ENCODE results near the gene PABPN1L. TPM values are rescaled to one million over a fixed set of nuclear protein-coding genes. Genes with fewer than 3 reads are reported as not detected.

Gene PABPN1L
- total and polyA plus RNA-seq, 2 of the 4 experiments (the other 2 are of a cell fraction), result not detected

DNA sequence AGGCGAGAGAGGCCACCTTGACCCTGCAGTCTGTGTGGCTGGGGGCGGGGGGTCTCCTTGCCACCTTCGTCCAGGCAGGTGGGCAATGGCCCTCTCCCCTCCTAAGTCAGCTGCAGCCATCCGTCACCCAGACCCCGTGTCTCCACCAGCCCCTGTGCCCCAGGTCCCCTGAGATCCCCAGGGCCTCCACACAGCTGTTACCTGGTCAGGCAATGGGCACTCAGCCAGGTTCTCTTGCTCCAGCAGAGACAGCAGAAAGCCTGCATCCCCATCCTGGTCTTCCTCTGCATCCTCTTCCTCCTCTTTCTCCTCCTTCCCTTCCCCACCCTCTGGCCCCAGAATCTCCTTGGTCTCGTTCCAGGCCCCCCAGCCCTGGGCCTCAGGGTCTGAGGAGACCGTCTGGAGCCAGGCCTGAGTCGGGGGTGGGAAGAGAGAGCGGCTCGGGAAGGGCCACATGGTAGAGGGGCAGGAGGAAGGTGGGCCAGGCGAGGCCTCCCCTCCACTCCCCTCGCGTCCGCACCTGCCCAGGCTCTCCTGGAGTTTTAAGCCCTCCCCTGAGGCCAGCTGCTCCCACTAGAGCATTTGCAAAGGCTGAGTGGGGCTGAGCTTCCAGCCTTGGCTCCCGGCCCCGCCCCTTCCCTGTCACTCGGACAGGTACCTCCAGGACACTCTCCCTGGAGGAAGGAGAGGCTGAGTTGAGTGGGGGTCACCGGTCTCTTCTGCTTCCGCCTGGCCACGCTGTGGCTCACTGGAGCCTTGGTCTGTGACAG lies at the start of gene PABPN1L (continued):
- TF ChIP-seq BHLHE40 (IDR thresholded peaks at IDR 0.05; ENCODE audit: low read depth, low read length) (no peak), MAFK (IDR thresholded peaks at IDR 0.05; ENCODE audit: low read depth, low read length) (no peak)

DNA sequence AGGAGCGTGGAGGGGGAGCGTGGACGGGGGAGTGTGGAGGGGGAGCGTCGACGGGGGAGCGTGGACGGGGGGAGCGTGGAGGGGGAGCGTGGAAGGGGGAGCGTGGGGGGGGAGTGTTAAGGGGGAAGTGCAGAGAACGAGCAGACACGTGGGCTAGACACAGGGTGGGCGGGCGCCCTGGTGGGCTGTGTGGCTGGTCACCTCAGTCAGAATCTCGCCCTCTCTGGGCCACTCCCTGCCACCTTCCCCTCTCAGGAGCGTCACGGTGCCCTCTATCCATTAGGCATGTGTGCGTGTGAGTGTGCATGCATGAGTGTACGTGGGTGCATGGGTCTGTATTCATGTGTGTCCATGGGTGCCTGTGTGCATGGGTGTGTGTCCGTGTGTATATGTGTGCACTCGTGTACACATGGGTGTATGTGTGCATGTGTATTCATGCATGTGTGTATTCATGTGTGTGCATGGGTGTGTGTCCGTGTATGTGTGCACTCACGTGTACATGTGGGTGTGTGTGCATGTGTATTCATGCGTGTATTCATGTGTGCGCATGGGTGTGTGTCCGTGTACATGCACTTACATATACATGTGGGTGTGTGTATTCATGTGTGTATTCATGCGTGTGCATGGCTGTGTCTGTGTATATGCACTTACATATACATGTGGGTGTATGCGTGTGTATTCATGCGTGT lies 49.3 kb upstream of the PABPN1L start:
- TF ChIP-seq RFX5 (IDR thresholded peaks at IDR 0.05; ENCODE audit: low read depth, low read length) (no peak), BHLHE40 (IDR thresholded peaks at IDR 0.05; ENCODE audit: low read depth, low read length) (no peak), RCOR1 (IDR thresholded peaks at IDR 0.05; ENCODE audit: insufficient replicate concordance, low read length) (no peak), RAD21 (IDR thresholded peaks at IDR 0.05; ENCODE audit: low read length) (no peak), NFE2L2 (IDR thresholded peaks at IDR 0.05; ENCODE audit: low read depth, low read length) (no peak), CHD1 (IDR thresholded peaks at IDR 0.05; ENCODE audit: low read depth, low read length) (no peak), MAZ (IDR thresholded peaks at IDR 0.05; ENCODE audit: borderline replicate concordance, low read depth, low read length) (no peak), MXI1 (IDR thresholded peaks at IDR 0.05; ENCODE audit: borderline replicate concordance, low read depth, low read length) (no peak), CEBPB (IDR thresholded peaks at IDR 0.05; ENCODE audit: low read depth, low read length) (no peak)
- TF ChIP-seq, protein P1, sequence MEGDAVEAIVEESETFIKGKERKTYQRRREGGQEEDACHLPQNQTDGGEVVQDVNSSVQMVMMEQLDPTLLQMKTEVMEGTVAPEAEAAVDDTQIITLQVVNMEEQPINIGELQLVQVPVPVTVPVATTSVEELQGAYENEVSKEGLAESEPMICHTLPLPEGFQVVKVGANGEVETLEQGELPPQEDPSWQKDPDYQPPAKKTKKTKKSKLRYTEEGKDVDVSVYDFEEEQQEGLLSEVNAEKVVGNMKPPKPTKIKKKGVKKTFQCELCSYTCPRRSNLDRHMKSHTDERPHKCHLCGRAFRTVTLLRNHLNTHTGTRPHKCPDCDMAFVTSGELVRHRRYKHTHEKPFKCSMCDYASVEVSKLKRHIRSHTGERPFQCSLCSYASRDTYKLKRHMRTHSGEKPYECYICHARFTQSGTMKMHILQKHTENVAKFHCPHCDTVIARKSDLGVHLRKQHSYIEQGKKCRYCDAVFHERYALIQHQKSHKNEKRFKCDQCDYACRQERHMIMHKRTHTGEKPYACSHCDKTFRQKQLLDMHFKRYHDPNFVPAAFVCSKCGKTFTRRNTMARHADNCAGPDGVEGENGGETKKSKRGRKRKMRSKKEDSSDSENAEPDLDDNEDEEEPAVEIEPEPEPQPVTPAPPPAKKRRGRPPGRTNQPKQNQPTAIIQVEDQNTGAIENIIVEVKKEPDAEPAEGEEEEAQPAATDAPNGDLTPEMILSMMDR (conservative IDR thresholded peaks at IDR 0.05; ENCODE audit: low read depth, low read length), result no peak
- TF ChIP-seq, protein P2, sequence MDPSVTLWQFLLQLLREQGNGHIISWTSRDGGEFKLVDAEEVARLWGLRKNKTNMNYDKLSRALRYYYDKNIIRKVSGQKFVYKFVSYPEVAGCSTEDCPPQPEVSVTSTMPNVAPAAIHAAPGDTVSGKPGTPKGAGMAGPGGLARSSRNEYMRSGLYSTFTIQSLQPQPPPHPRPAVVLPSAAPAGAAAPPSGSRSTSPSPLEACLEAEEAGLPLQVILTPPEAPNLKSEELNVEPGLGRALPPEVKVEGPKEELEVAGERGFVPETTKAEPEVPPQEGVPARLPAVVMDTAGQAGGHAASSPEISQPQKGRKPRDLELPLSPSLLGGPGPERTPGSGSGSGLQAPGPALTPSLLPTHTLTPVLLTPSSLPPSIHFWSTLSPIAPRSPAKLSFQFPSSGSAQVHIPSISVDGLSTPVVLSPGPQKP (IDR thresholded peaks at IDR 0.05; ENCODE audit: borderline replicate concordance, low read depth, low read length), result no peak
- BruUV-seq (replicated peaks), result no TSS peak
- Histone ChIP-seq H3K9me1 (ENCODE audit: insufficient read depth, low read length) (no peaks in the 10 kb centered on the region), H3K27ac (ENCODE audit: insufficient read depth, low read length) (no peak overlapping the region), H3K4ac (ENCODE audit: low read depth, low read length) (no peak overlapping the region), H2BK5ac (ENCODE audit: low read depth, low read length, poor library complexity, severe bottlenecking) (no peak overlapping the region), H4K5ac (ENCODE audit: low read depth, low read length) (no peak overlapping the region), H3K9ac (ENCODE audit: low read depth, low read length) (no peak overlapping the region), H2BK15ac (ENCODE audit: low read depth, low read length) (no peak overlapping the region), H2AFZ (replicated peaks; ENCODE audit: low read length, poor library complexity) (no peak overlapping the region), H4K8ac (ENCODE audit: low read depth in 2 of 2, low read length in 2 of 2) (no peak overlapping the region), H3K36me3 (ENCODE audit: control insufficient read depth, insufficient read depth, low read length) (no peaks in the 10 kb centered on the region), H3K14ac (replicated peaks; ENCODE audit: low read depth, low read length) (no peak overlapping the region), H3K56ac (ENCODE audit: extremely low read depth, insufficient read depth, low read length) (no peak overlapping the region), H3K4me1 (ENCODE audit: control insufficient read depth, insufficient read depth, low read length) (peaks cover 2% of the 10 kb centered on the region; the same call in 1 of the 2 replicates), H3K4me2 (ENCODE audit: low read depth, low read length) (no peak overlapping the region), H2BK120ac (ENCODE audit: low read depth, low read length) (no peak overlapping the region), H3K27me3 (ENCODE audit: control insufficient read depth, insufficient read depth, low read length) (peaks cover 6% of the 10 kb centered on the region; the same call in 1 of the 2 replicates), H3K79me1 (ENCODE audit: low read depth in 1 of 2, low read length in 2 of 2) (no peaks in the 10 kb centered on the region), H2BK20ac (ENCODE audit: low read depth, low read length) (no peak overlapping the region), H3K9me3 (ENCODE audit: control insufficient read depth, insufficient read depth, low read length) (peaks cover 4% of the 10 kb centered on the region), H3K18ac (ENCODE audit: low read depth, low read length) (no peak overlapping the region), H2AK5ac (ENCODE audit: low read depth, low read length) (no peak overlapping the region), H4K91ac (ENCODE audit: insufficient read depth, low read depth, low read length) (no peak overlapping the region), H2AK9ac (replicated peaks; ENCODE audit: low read depth, low read length, poor library complexity) (no peak overlapping the region), H4K20me1 (ENCODE audit: insufficient read depth, low read length) (no peaks in the 10 kb centered on the region; the same call in 1 of the 2 replicates), H3K23ac (ENCODE audit: low read depth, low read length) (no peak overlapping the region), H3K4me3 (ENCODE audit: insufficient read depth, low read depth, low read length) (no peak overlapping the region)
- ChIA-PET CTCF (no interaction called here), POLR2A (ENCODE audit: unreplicated experiment) (no interaction called here)
- dilution Hi-C loops (cut with HindIII; ENCODE audit: low sequenced_read_pairs, unreplicated experiment) (no loop called here), in situ Hi-C loops (cut with MboI; ENCODE audit: low sequenced_read_pairs) (no loop called here), intact Hi-C loops (cut with micrococcal nuclease) (no loop called here)
- WGBS, 2 experiments (ENCODE audit: extremely low coverage in 2 of 2, insufficient read length in 1 of 2), result 93% methylated on average over 2 of the region's 30 CpGs; no CpG with 5 or more reads in 1 of the 2 experiments
- DNase-seq (no peak), ATAC-seq (ENCODE audit: low read depth) (no peak)

All from IMR-90 (cell line).